HepG2 (cell line): ENCODE measurements around the gene PHF14. TPM values are rescaled to one million over a fixed set of nuclear protein-coding genes. Genes with fewer than 3 reads are reported as not detected.
"Not testable (repeated sequence)": the region's sequence is repeated elsewhere in the genome, so short reads cannot be mapped to it uniquely, and the experiment has no call there.

ENCODE experiments used
- ATAC-seq: fragments of 200-7000 bp; cut with Tn5 transposase; 3 replicates; pipeline ENCODE4 v1.9.1; 2020; ENCODE audit warnings: mild to moderate bottlenecking, moderate library complexity
- BruUV-seq: library from RNA; stranded (reverse); fragments of 400-500 nt; replicated peaks from 2 replicates; lab custom pipeline; 2021; lab: Mats Ljungman, UMichigan
- CTCF ChIA-PET: fragments of 300-600 bp; formaldehyde crosslinking; extraction: SDS; loops from one replicate; lab custom pipeline; 2021; ENCODE audit warnings: low total read pairs, inconsistent platforms, low intra/inter-chr PET ratio; lab: Yijun Ruan, JAX
- POLR2A ChIA-PET: fragments of 350-600 bp; sonication (Branson Sonifier 250); formaldehyde crosslinking; loops from one replicate; lab custom pipeline; 2020; ENCODE audit warnings: antibody characterized with exemption, inconsistent platforms; lab: Yijun Ruan, JAX
- DNase-seq: peaks from one replicate; pipeline ENCODE4 v3.0.0-alpha.2; 2015; ENCODE audit warnings: low spot score
- FAIRE-seq: peaks from 3 replicates; lab custom pipeline; 2011; peaks lifted over from hg19 to GRCh38; lab: Jason Lieb, UNC
- H2AFZ ChIP-seq: one replicate; pipeline ENCODE4 v1.6.1; 2011; ENCODE audit warnings: low read length, inconsistent platforms
- H3K27ac ChIP-seq: fragments of 300-600 bp; 3 replicates; pipeline ENCODE4 v1.8.0; 2011; ENCODE audit warnings: mixed run types, mild to moderate bottlenecking, mixed read lengths, low read length, inconsistent platforms; ENCODE audit not compliant: insufficient read depth; ENCODE audit errors: extremely low read length
- H3K27me3 ChIP-seq, 2 experiments: fragments of 200-600 bp in 1 of 2; 2 replicates in 1 of 2; 3 replicates in 1 of 2; pipeline versions ENCODE4 v1.6.0 to v1.8.0; 2011; ENCODE audit warnings: low read length in 2 of 2, mild to moderate bottlenecking in 2 of 2, moderate library complexity in 2 of 2, inconsistent platforms in 1 of 2; ENCODE audit not compliant: insufficient read depth in 2 of 2, control insufficient read depth in 1 of 2
- H3K36me3 ChIP-seq, 2 experiments: fragments of 200-600 bp in 1 of 2; replicated peaks in 1 of 2; 2 replicates in 1 of 2; 3 replicates in 1 of 2; pipeline versions ENCODE4 v1.5.1 to v1.8.0; 2011; ENCODE audit warnings: low read length in 2 of 2, inconsistent platforms in 1 of 2; ENCODE audit not compliant: insufficient read depth in 2 of 2, control insufficient read depth in 1 of 2
- H3K4me1 ChIP-seq: 2 replicates; pipeline ENCODE4 v1.5.1; 2012; ENCODE audit warnings: low read length, inconsistent platforms; ENCODE audit not compliant: insufficient read depth
- H3K4me2 ChIP-seq: 2 replicates; pipeline ENCODE4 v1.6.0; 2011; ENCODE audit warnings: low read depth, low read length, inconsistent platforms
- H3K4me3 ChIP-seq, 3 experiments: fragments of 200-600 bp in 1 of 3; sonication (generic), shearing (Covaris generic) in 1 of 3; replicated peaks in 1 of 3; 2 replicates each; pipeline ENCODE4 v1.5.1; 2011 to 2016; ENCODE audit warnings: low read length in 3 of 3, inconsistent platforms in 2 of 3, low read depth in 2 of 3, mild to moderate bottlenecking in 2 of 3, control low read depth in 1 of 3, mixed read lengths in 1 of 3; ENCODE audit not compliant: insufficient read depth in 1 of 3
- H3K79me2 ChIP-seq: one replicate; pipeline ENCODE4 v1.6.1; 2011; ENCODE audit warnings: low read length, inconsistent platforms; ENCODE audit not compliant: insufficient read depth
- H3K9ac ChIP-seq: 2 replicates; pipeline ENCODE4 v1.6.0; 2011; ENCODE audit warnings: mild to moderate bottlenecking, low read depth, low read length, inconsistent platforms; ENCODE audit not compliant: insufficient read depth
- H3K9me3 ChIP-seq: 2 replicates; pipeline ENCODE4 v1.5.1; 2012; ENCODE audit warnings: mild to moderate bottlenecking, low read length
- H4K20me1 ChIP-seq: 2 replicates; pipeline ENCODE4 v1.6.0; 2011; ENCODE audit warnings: inconsistent platforms, mild to moderate bottlenecking, low read length, moderate library complexity; ENCODE audit not compliant: insufficient read depth
- MAFF ChIP-seq: IDR thresholded peaks from 2 replicates; pipeline ENCODE4 v1.6.1; 2011; ENCODE audit warnings: low read depth, low read length, improper control_type of control experiment
- MAFK ChIP-seq, 2 experiments: IDR thresholded peaks in 1 of 2; conservative IDR thresholded peaks in 1 of 2; 2 replicates each; pipeline ENCODE4 v1.6.1; 2011; ENCODE audit warnings: improper control_type of control experiment in 2 of 2, low read length in 2 of 2
- RBFOX2 ChIP-seq: fragments of 200-400 bp; formaldehyde crosslinking; IDR thresholded peaks from 2 replicates; pipeline ENCODE4 v1.6.1; 2017; ENCODE audit warnings: low read depth, mild to moderate bottlenecking, low read length
- ZNF850 ChIP-seq: sonication (generic); formaldehyde crosslinking; conservative IDR thresholded peaks from 2 replicates; pipeline ENCODE4 v1.9.0; 2021; ENCODE audit warnings: mild to moderate bottlenecking, missing genetic modification reagents
- WGBS: methylation state at CpG from one replicate; pipeline ENCODE4 v1.1.6; 2017; ENCODE audit warnings: low lambda C conversion rate; 5-methylcytosine and 5-hydroxymethylcytosine counted together
- in situ Hi-C: cut with HindIII; loops from 2 replicates; pipeline ENCODE4 v1.10.0; 2017; ENCODE audit warnings: low pct_unique_long_range_greater_than_20kb; ENCODE audit not compliant: extremely low pct_ligation_motif_present
- intact Hi-C: fragments of 100-400 bp; cut with micrococcal nuclease; formaldehyde crosslinking; loops from one replicate; pipeline ENCODE4 v1.10.0; 2022; ENCODE audit not compliant: unreplicated experiment
- polyA plus RNA-seq, 8 experiments: library from polyadenylated mRNA; depleted of rRNA in 3 of 8; stranded (reverse) in 7 of 8; unstranded in 1 of 8; fragments of >200 nt; fragmentation: Illumina TruSeq in 4 of 8; extraction: Trizol in 4 of 8; gene quantifications; 2 replicates each; pipeline versions ENCODE4 v1.2.1 to v1.2.3, GENCODE V29; 2011 to 2016; ENCODE audit warnings: low read depth in 4 of 8, missing spikeins in 1 of 8, mixed read lengths in 1 of 8; ENCODE audit not compliant: insufficient read depth in 1 of 8
- total RNA-seq, 5 experiments: library from RNA; depleted of rRNA; stranded (reverse); fragments of >200 nt; fragmentation: Illumina TruSeq; extraction: Trizol; gene quantifications; 2 replicates each; pipeline ENCODE4 v1.2.3, GENCODE V29; 2016; ENCODE audit warnings: low read depth in 1 of 5

The PHF14 gene
- total and polyA plus RNA-seq, 2 of the 13 experiments (the other 11 are each of a cell fraction or from before 2014, with no cell fraction given): 18.9 to 68.7 TPM

GRCh38 chr7:10990748-10991147 lies 17.1 kb downstream of the PHF14 start:
- 97% methylated on average over 6 of the region's 6 CpGs for WGBS
- H3K79me2 ChIP-seq, DNase-seq, CTCF ChIA-PET, H3K4me1 ChIP-seq, POLR2A ChIA-PET, H3K9ac ChIP-seq, H3K27ac ChIP-seq, H3K4me2 ChIP-seq, in situ Hi-C loops, BruUV-seq, H3K4me3 ChIP-seq, H3K27me3 ChIP-seq, H3K9me3 ChIP-seq, intact Hi-C loops, H4K20me1 ChIP-seq, H2AFZ ChIP-seq, FAIRE-seq, ATAC-seq: not testable (repeated sequence)
- TF ChIP-seq MAFF (peak; percentile 48; the same call in 1 of the 2 replicates), MAFK (conservative IDR thresholded peaks at IDR 0.05 in 1 of 2, IDR thresholded peaks at IDR 0.05 in 1 of 2; ENCODE audit: low read length in 2 of 2) (peak; percentile 57 to 64; a peak in 3 of 4 replicates)
- peaks cover 5 to 32% of the 10 kb centered on the region in 2 experiments; a peak in 4 of 5 replicates for H3K36me3 ChIP-seq

GRCh38 chr7:10995482-10996166 lies 22.0 kb downstream of the PHF14 start:
- not testable (repeated sequence) for FAIRE-seq, H3K4me3 ChIP-seq
- POLR2A ChIA-PET: interaction anchor here (0.8 to 2.1 kb wide), 2 partner anchors 22 to 55 kb away, joined by 3 to 10 read pairs; partner anchors contain the start of gene PHF14

More at GRCh38 chr7:10995482-10996166, 22.0 kb downstream of the PHF14 start:
- ATAC-seq, CTCF ChIA-PET, H3K9me3 ChIP-seq, H2AFZ ChIP-seq, H3K4me2 ChIP-seq, in situ Hi-C loops, DNase-seq, BruUV-seq: not testable (repeated sequence)
- peaks cover 42% of the 10 kb centered on the region for H3K4me1 ChIP-seq
- TF ChIP-seq ZNF850 (CRISPR knock-in tag): peak; percentile 100
- 0 out of 2 replicates have a peak, but pooled peaks have one; percentile 32 for TF ChIP-seq RBFOX2
- TF ChIP-seq, all 625 proteins: peak for 2; not testable (repeated sequence) for 623
- H3K9ac ChIP-seq, H3K27ac ChIP-seq, H4K20me1 ChIP-seq, intact Hi-C loops, H3K27me3 ChIP-seq: not testable (repeated sequence)
- H3K36me3 ChIP-seq: peaks cover 5 to 29% of the 10 kb centered on the region in 2 experiments
- H3K79me2 ChIP-seq: peaks cover 38% of the 10 kb centered on the region
- WGBS: over 99% methylated on average over 13 of the region's 34 CpGs
